H1 (cell line): ENCODE measurements around the gene SLC13A3.

Experiments used
- CREB1 ChIP-seq: IDR thresholded peaks from 2 replicates; pipeline ENCODE4 v1.6.1; 2012; ENCODE audit warnings: inconsistent platforms
- EZH2 ChIP-seq: fragments of 200-600 bp; sonication (generic); IDR thresholded peaks from 2 replicates; pipeline ENCODE4 v1.7.1; 2012; ENCODE audit warnings: low read depth, mild to moderate bottlenecking, moderate library complexity, low read length, inconsistent platforms; ENCODE audit not compliant: severe bottlenecking
- GABPA ChIP-seq: IDR thresholded peaks from 2 replicates; pipeline ENCODE4 v1.6.1; 2011; ENCODE audit warnings: mild to moderate bottlenecking, low read length, moderate library complexity, borderline replicate concordance; ENCODE audit not compliant: insufficient read depth
- PHF8 ChIP-seq: fragments of 200-600 bp; sonication (generic); conservative IDR thresholded peaks from 2 replicates; pipeline ENCODE4 v1.7.1; 2012; ENCODE audit warnings: low read depth, mild to moderate bottlenecking, inconsistent platforms, low read length, moderate library complexity
- POLR2A ChIP-seq, 2 experiments: IDR thresholded peaks; 1 replicate in 1 of 2; 2 replicates in 1 of 2; pipeline ENCODE4 v1.6.1; 2011; ENCODE audit warnings: low read depth in 2 of 2, low read length in 2 of 2, mild to moderate bottlenecking in 2 of 2; ENCODE audit errors: control extremely low read depth in 1 of 2
- POLR2AphosphoS5 ChIP-seq: IDR thresholded peaks from 2 replicates; pipeline ENCODE4 v1.6.1; 2011; ENCODE audit warnings: low read depth, low read length
- SIX5 ChIP-seq: IDR thresholded peaks from 2 replicates; pipeline ENCODE4 v1.6.1; 2011; ENCODE audit warnings: mild to moderate bottlenecking, low read depth, low read length
- TF ChIP-seq, protein P1 (sequence below), 3 experiments: IDR thresholded peaks; 1 replicate in 2 of 3; 2 replicates in 1 of 3; pipeline versions ENCODE4 v1.5.1 to v1.6.1; 2011; ENCODE audit warnings: low read length in 3 of 3, mild to moderate bottlenecking in 3 of 3, inconsistent platforms in 2 of 3, low read depth in 1 of 3, moderate library complexity in 1 of 3; ENCODE audit not compliant: insufficient read depth in 1 of 3; ENCODE audit errors: control extremely low read depth in 1 of 3

DNA sequence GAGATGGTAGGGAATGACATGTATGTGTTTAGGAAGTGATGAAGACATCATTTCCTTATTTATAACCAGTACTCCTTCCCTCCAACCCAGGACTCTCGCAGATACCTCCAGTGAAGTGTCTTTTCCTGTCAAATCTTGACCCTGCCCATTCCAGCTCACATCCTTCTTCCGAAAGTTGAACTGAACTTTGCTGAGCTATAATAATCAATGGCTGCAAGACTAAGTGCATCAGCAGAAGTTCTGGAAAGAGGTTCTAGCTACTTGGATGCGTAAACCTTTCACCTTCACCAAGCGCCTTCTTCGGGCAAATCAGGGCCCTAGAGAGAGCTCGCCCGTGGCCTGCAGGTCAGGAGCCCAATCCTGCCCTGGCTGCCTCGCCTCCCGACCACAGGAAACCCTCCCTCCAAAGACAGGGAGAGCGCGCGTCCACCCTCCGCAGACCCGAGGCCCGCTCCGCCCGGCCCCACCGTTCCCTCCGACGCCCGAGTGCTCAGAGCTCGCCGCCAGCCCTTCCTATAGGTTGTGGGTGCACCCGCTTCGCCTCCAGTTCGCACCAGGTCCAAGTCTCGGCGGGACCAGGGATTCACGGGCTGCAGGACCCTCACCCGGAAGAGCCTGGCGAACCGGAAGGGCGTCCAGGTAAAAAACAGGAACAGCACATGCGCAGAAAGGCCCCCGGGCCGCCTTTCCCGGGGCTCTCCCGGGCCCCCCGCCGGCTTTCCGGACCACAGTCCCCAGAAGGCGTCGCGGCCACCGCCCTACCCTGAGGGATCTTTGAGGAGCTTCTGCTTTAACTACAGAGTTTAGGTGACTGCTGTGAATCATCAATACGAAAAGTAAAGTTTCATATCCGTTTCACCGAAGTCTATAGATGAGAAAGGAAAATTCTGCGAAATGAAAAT lies 138.1 kb downstream of the SLC13A3 start, which contains the start of gene ZNF334:
- TF ChIP-seq POLR2AphosphoS5, result peak; percentile 67
- TF ChIP-seq PHF8, result peak; percentile 93
- peak; percentile 78; the same call in 1 of the 2 replicates for TF ChIP-seq GABPA
- TF ChIP-seq POLR2A (IDR thresholded peaks at IDR 0.05; ENCODE audit: control extremely low read depth in 1 of 2, low read depth in 2 of 2, low read length in 2 of 2), result peak; percentile 57 to 89
- TF ChIP-seq CREB1, result no peak
- TF ChIP-seq, protein P1, sequence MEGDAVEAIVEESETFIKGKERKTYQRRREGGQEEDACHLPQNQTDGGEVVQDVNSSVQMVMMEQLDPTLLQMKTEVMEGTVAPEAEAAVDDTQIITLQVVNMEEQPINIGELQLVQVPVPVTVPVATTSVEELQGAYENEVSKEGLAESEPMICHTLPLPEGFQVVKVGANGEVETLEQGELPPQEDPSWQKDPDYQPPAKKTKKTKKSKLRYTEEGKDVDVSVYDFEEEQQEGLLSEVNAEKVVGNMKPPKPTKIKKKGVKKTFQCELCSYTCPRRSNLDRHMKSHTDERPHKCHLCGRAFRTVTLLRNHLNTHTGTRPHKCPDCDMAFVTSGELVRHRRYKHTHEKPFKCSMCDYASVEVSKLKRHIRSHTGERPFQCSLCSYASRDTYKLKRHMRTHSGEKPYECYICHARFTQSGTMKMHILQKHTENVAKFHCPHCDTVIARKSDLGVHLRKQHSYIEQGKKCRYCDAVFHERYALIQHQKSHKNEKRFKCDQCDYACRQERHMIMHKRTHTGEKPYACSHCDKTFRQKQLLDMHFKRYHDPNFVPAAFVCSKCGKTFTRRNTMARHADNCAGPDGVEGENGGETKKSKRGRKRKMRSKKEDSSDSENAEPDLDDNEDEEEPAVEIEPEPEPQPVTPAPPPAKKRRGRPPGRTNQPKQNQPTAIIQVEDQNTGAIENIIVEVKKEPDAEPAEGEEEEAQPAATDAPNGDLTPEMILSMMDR (IDR thresholded peaks at IDR 0.05; ENCODE audit: control extremely low read depth in 1 of 3, insufficient read depth in 1 of 3, low read depth in 1 of 3, low read length in 3 of 3), result no peak
- TF ChIP-seq SIX5, result no peak
- TF ChIP-seq EZH2, result no peak
